Myocyte (in vitro differentiated cells): ENCODE measurements around the gene SPTBN1. TPM values are rescaled to one million over a fixed set of nuclear protein-coding genes. Genes with fewer than 3 reads are reported as not detected.
A peak's percentile ranks its signal among the peaks of the same experiment; 100 is the strongest.
"Not testable (repeated sequence)": the region's sequence is repeated elsewhere in the genome, so short reads cannot be mapped to it uniquely, and the experiment has no call there.

Experiments
- DNase-seq: peaks from one replicate; pipeline ENCODE4 v3.0.0-alpha.2; 2012; ENCODE audit warnings: low read depth
- total RNA-seq: library from RNA; depleted of rRNA; stranded (reverse); fragments of >200 nt; gene quantifications from 2 replicates; pipeline ENCODE4 v1.2.3, GENCODE V29; 2014

Gene SPTBN1
- total RNA-seq, 1 donor from 2014 or later = 308 TPM

- no peak for DNase-seq
Observed at GRCh38 chr2:54525321-54525720, 69.2 kb downstream of the SPTBN1 start.

- peak; percentile 76 for DNase-seq
Observed at GRCh38 chr2:54526226-54526879, 70.2 kb downstream of the SPTBN1 start.

GRCh38 chr2:54528311-54528955 is 72.3 kb downstream of the SPTBN1 start:
- DNase-seq = no peak

GRCh38 chr2:54529518-54529917 is 73.4 kb downstream of the SPTBN1 start:
- DNase-seq = not testable (repeated sequence)

GRCh38 chr2:54529935-54530334 is 73.8 kb downstream of the SPTBN1 start:
- DNase-seq = no peak

- DNase-seq = no peak
Observed at GRCh38 chr2:54531558-54531957, 75.4 kb downstream of the SPTBN1 start.

GRCh38 chr2:54534221-54534620 is 78.1 kb downstream of the SPTBN1 start:
- no peak for DNase-seq

- DNase-seq = no peak
Observed at GRCh38 chr2:54534625-54535024, 78.5 kb downstream of the SPTBN1 start.

GRCh38 chr2:54535599-54536195 is 79.6 kb downstream of the SPTBN1 start:
- DNase-seq = no peak

- DNase-seq = no peak
Observed at GRCh38 chr2:54536720-54537119, 80.6 kb downstream of the SPTBN1 start.

GRCh38 chr2:54538537-54538936 is 82.4 kb downstream of the SPTBN1 start:
- DNase-seq = no peak

- no peak for DNase-seq
Observed at GRCh38 chr2:54539683-54540082, 83.6 kb downstream of the SPTBN1 start.

GRCh38 chr2:54540194-54540593 is 84.1 kb downstream of the SPTBN1 start:
- DNase-seq = no peak

- no peak for DNase-seq
Observed at GRCh38 chr2:54541995-54542394, 85.9 kb downstream of the SPTBN1 start.

- no peak for DNase-seq
Observed at GRCh38 chr2:54543733-54544396, 87.7 kb downstream of the SPTBN1 start.

GRCh38 chr2:54545702-54546450 is 89.7 kb downstream of the SPTBN1 start:
- no peak for DNase-seq

GRCh38 chr2:54546518-54546917 is 90.4 kb downstream of the SPTBN1 start:
- DNase-seq = no peak

GRCh38 chr2:54546923-54547720 is 91.0 kb downstream of the SPTBN1 start:
- no peak for DNase-seq

- no peak for DNase-seq
Observed at GRCh38 chr2:54549430-54549829, 93.3 kb downstream of the SPTBN1 start.

- no peak for DNase-seq
Observed at GRCh38 chr2:54549917-54550518, 93.9 kb downstream of the SPTBN1 start.
